Measurements from ENCODE around the gene CCNB2.

CCNB2 gene

GRCh38 chr15:59169251-59169708 lies 64.3 kb downstream of the CCNB2 start:
- H3K4me1 ChIP-seq (ENCODE audit: control insufficient read depth, insufficient read depth, low read length): peaks cover 40% of the 10 kb centered on the region
- peaks cover 52% of the 10 kb centered on the region for H3K36me3 ChIP-seq (ENCODE audit: insufficient read depth, low read length)
- H3K27me3 ChIP-seq (ENCODE audit: control insufficient read depth, insufficient read depth, low read length): no peaks in the 10 kb centered on the region
- H3K9ac ChIP-seq (ENCODE audit: low read depth, low read length): peak overlapping the region; percentile 48
- no peak overlapping the region for H3K4me3 ChIP-seq (ENCODE audit: low read length)
- no peaks in the 10 kb centered on the region for H3K9me3 ChIP-seq (replicated peaks; ENCODE audit: low read length)
- H3K4me2 ChIP-seq (ENCODE audit: low read length): peak overlapping the region; percentile 39

GRCh38 chr15:59170295-59171066 lies 65.5 kb downstream of the CCNB2 start:
- H3K9me3 ChIP-seq (replicated peaks; ENCODE audit: low read length): no peaks in the 10 kb centered on the region
- no peak overlapping the region for H3K4me3 ChIP-seq (ENCODE audit: low read length)
- H3K4me1 ChIP-seq (ENCODE audit: control insufficient read depth, insufficient read depth, low read length): peaks cover 50% of the 10 kb centered on the region
- H3K9ac ChIP-seq (ENCODE audit: low read depth, low read length): no peak overlapping the region
- H3K36me3 ChIP-seq (ENCODE audit: insufficient read depth, low read length): peaks cover 41% of the 10 kb centered on the region
- no peaks in the 10 kb centered on the region for H3K27me3 ChIP-seq (ENCODE audit: control insufficient read depth, insufficient read depth, low read length)
- no peak overlapping the region for H3K4me2 ChIP-seq (ENCODE audit: low read length)

GRCh38 chr15:59171067-59171397 lies 66.1 kb downstream of the CCNB2 start:
- no peak overlapping the region for H3K4me2 ChIP-seq (ENCODE audit: low read length)
- no peak overlapping the region for H3K4me3 ChIP-seq (ENCODE audit: low read length)
- no peak overlapping the region for H3K9ac ChIP-seq (ENCODE audit: low read depth, low read length)
- no peaks in the 10 kb centered on the region for H3K9me3 ChIP-seq (replicated peaks; ENCODE audit: low read length)
- H3K27me3 ChIP-seq (ENCODE audit: control insufficient read depth, insufficient read depth, low read length): no peaks in the 10 kb centered on the region
- H3K4me1 ChIP-seq (ENCODE audit: control insufficient read depth, insufficient read depth, low read length): peaks cover 48% of the 10 kb centered on the region
- H3K36me3 ChIP-seq (ENCODE audit: insufficient read depth, low read length): peaks cover 36% of the 10 kb centered on the region

GRCh38 chr15:59172289-59172901 lies 67.4 kb downstream of the CCNB2 start:
- no peaks in the 10 kb centered on the region for H3K9me3 ChIP-seq (replicated peaks; ENCODE audit: low read length)
- no peaks in the 10 kb centered on the region for H3K27me3 ChIP-seq (ENCODE audit: control insufficient read depth, insufficient read depth, low read length)
- H3K4me1 ChIP-seq (ENCODE audit: control insufficient read depth, insufficient read depth, low read length): peaks cover 45% of the 10 kb centered on the region
- H3K9ac ChIP-seq (ENCODE audit: low read depth, low read length): no peak overlapping the region
- H3K4me2 ChIP-seq (ENCODE audit: low read length): no peak overlapping the region
- no peak overlapping the region for H3K4me3 ChIP-seq (ENCODE audit: low read length)
- H3K36me3 ChIP-seq (ENCODE audit: insufficient read depth, low read length): peaks cover 34% of the 10 kb centered on the region

GRCh38 chr15:59173194-59173593 lies 68.2 kb downstream of the CCNB2 start:
- Histone ChIP-seq H3K4me3 (ENCODE audit: low read length) (no peak overlapping the region), H3K4me1 (ENCODE audit: control insufficient read depth, insufficient read depth, low read length) (peaks cover 44% of the 10 kb centered on the region), H3K36me3 (ENCODE audit: insufficient read depth, low read length) (peaks cover 42% of the 10 kb centered on the region), H3K9me3 (replicated peaks; ENCODE audit: low read length) (no peaks in the 10 kb centered on the region), H3K9ac (ENCODE audit: low read depth, low read length) (no peak overlapping the region), H3K27me3 (ENCODE audit: control insufficient read depth, insufficient read depth, low read length) (no peaks in the 10 kb centered on the region), H3K4me2 (ENCODE audit: low read length) (no peak overlapping the region)

GRCh38 chr15:59174151-59174834 lies 69.3 kb downstream of the CCNB2 start:
- no peak overlapping the region for H3K4me3 ChIP-seq (ENCODE audit: low read length)
- H3K9ac ChIP-seq (ENCODE audit: low read depth, low read length): no peak overlapping the region
- H3K4me2 ChIP-seq (ENCODE audit: low read length): no peak overlapping the region
- H3K36me3 ChIP-seq (ENCODE audit: insufficient read depth, low read length): peaks cover 53% of the 10 kb centered on the region
- no peaks in the 10 kb centered on the region for H3K27me3 ChIP-seq (ENCODE audit: control insufficient read depth, insufficient read depth, low read length)
- H3K4me1 ChIP-seq (ENCODE audit: control insufficient read depth, insufficient read depth, low read length): peaks cover 33% of the 10 kb centered on the region
- no peaks in the 10 kb centered on the region for H3K9me3 ChIP-seq (replicated peaks; ENCODE audit: low read length)

Small RNA genes within 50 kb of the gene (small RNA-seq; reads per million reads assigned to genes)
- gene MIR2116: 3.8 reads per million, percentile 82 among the genes with 10 or more reads in this experiment

Data from skeletal muscle satellite cell (primary cell).